Cardiac fibroblast (primary cell): ENCODE measurements around the gene CYP1A2.

Experiments
- DNase-seq, 2 donors: peaks; one replicate each; pipeline versions ENCODE4 v3.0.0 to v3.0.0-alpha.2; 2010; ENCODE audit warnings: low read depth in 2 of 2
- H3K4me3 ChIP-seq, 2 donors: replicated peaks in 1 of 2; 1 replicate in 1 of 2; 2 replicates in 1 of 2; pipeline ENCODE4 v1.5.1; 2011; ENCODE audit warnings: low read depth in 2 of 2, low read length in 2 of 2, mild to moderate bottlenecking in 2 of 2, moderate library complexity in 1 of 2
- TF ChIP-seq, protein P1 (sequence below): IDR thresholded peaks from one replicate; pipeline ENCODE4 v1.5.1; 2011; ENCODE audit warnings: low read depth, mild to moderate bottlenecking, low read length, inconsistent platforms

CYP1A2 gene, protein sequence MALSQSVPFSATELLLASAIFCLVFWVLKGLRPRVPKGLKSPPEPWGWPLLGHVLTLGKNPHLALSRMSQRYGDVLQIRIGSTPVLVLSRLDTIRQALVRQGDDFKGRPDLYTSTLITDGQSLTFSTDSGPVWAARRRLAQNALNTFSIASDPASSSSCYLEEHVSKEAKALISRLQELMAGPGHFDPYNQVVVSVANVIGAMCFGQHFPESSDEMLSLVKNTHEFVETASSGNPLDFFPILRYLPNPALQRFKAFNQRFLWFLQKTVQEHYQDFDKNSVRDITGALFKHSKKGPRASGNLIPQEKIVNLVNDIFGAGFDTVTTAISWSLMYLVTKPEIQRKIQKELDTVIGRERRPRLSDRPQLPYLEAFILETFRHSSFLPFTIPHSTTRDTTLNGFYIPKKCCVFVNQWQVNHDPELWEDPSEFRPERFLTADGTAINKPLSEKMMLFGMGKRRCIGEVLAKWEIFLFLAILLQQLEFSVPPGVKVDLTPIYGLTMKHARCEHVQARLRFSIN

DNA sequence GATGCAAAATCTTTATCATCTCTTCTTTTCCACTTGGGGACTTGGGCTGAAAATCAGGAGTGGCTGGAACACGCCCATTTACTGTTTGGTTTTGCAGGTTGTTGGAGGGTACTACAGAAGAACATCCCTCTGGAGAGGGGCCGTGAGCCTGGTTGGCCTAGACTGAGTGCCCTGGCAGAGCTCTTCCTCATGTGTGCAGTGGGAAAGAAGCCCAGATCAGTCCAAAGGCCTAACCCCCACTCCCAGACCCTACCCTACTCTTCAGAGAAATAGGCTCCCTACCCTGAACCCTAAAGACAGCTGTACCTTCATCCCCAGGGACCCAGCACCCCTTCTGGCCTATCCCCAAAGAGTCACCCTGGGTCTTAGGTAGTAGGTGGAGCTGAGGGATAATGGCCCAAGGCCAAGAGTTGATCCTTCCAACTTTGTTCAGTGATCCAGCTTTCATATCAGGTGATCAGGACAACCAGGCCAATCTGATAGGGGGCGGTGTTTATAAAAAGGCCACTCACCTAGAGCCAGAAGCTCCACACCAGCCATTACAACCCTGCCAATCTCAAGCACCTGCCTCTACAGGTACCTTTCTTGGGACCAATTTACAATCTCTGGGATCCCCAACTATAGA lies at the start of gene CYP1A2:
CYP1A2 (plus strand) TSS at position 524 of the 625 bp plus-strand sequence. CDS start 894 bp downstream, outside the sequence.
- DNase-seq: no peak
- H3K4me3 ChIP-seq: no peak within 1 kb of the TSS
- TF ChIP-seq, protein P1, sequence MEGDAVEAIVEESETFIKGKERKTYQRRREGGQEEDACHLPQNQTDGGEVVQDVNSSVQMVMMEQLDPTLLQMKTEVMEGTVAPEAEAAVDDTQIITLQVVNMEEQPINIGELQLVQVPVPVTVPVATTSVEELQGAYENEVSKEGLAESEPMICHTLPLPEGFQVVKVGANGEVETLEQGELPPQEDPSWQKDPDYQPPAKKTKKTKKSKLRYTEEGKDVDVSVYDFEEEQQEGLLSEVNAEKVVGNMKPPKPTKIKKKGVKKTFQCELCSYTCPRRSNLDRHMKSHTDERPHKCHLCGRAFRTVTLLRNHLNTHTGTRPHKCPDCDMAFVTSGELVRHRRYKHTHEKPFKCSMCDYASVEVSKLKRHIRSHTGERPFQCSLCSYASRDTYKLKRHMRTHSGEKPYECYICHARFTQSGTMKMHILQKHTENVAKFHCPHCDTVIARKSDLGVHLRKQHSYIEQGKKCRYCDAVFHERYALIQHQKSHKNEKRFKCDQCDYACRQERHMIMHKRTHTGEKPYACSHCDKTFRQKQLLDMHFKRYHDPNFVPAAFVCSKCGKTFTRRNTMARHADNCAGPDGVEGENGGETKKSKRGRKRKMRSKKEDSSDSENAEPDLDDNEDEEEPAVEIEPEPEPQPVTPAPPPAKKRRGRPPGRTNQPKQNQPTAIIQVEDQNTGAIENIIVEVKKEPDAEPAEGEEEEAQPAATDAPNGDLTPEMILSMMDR: no peak

DNA sequence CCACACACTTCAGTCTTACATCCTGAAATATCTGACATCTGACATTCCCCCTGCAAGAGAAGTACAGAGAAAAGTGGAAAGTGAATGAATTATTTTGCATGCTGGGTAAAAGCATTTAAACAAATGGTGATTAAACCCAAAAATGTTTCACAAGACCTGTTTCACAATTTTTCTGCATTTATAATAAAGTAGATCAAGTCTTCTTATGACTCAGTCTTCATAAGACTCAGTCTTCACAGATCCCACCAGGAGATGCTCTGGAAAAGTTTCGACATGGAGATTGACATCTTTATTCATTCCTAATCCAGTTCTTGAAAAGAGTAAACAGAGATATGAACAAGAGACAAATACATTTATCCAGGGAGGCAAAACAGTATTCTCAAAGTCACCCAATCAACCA lies 39.6 kb upstream of the CYP1A2 start:
- DNase-seq: peak; percentile 7 to 32
- no peak overlapping the region for H3K4me3 ChIP-seq
- TF ChIP-seq, protein P1: no peak

DNA sequence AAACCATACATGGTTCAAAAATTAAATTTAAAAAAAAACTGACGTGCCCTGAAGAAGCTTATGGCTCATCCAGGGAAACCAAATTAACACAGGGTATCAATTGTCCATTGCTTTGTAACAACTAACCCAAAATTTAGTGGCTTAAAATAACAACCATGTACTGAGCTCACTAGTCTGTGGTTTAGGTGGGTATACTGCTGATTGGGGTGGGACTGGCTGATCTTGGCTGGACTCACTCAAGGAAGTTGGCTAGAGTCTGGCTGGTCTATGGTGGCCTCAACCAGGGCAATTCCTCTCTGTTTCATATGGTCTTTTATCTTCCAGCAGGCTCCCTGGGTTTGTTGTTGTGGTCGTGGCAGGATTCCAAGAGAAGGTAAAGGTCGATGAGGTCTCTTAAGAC lies 38.8 kb upstream of the CYP1A2 start:
- TF ChIP-seq, protein P1: no peak
- no peak overlapping the region for H3K4me3 ChIP-seq
- no peak for DNase-seq

DNA sequence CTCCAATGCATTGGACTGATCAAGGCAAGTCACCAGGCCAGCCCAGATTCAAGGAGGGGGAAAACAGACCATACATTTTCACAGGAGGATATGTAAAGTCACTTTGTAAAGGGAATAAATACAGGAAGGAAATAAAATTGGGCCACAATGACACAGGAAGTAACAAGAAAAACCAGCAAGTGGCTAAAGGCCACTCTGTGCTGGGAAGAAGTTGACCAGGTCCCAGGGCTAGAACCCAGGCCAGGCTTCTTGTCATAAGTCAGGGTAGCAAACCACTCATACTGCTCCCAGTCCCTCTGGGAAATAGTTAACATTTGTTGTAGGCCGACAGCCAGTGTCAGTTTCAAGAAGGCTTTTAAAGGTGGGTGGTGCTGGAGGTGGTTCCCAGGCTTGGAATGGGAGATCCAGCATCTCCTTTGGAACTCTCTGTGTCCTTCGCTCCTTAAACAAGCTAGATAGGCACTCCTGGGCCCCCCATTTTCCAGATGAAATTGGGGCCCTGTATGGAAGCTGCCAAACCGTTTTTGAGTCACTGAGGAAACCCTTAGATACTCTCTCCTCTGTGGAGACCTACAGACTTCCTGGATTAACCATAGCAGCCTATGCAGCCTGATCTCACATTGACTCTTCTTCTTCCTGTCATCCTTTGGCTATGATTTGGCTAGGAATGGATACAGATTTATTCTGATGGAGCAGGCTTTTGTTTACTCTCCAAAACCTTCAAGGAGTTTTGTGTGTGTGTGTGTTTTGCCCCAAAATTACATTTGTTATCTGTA lies 38.1 kb upstream of the CYP1A2 start:
- TF ChIP-seq, protein P1: no peak
- no peak for DNase-seq
- no peak overlapping the region for H3K4me3 ChIP-seq

DNA sequence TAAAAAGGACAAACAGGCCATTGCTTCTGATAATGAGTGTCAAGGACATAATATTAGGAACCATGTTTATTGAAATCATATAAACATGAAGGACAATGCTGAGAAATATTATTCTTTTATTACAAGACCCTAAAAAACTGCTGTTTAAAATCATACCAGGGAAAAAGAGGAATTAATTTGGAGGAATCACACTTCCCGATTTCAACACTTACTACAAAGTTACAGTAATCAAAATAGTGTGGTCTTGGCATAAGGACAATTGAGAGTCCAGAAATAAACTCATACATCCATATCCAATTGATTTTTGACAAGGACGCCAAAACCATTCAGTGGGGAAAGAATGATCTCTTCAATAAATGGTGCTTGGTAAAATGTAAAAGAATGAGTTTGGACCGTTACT lies 36.3 kb upstream of the CYP1A2 start:
- TF ChIP-seq, protein P1: no peak
- no peak overlapping the region for H3K4me3 ChIP-seq
- DNase-seq: no peak

DNA sequence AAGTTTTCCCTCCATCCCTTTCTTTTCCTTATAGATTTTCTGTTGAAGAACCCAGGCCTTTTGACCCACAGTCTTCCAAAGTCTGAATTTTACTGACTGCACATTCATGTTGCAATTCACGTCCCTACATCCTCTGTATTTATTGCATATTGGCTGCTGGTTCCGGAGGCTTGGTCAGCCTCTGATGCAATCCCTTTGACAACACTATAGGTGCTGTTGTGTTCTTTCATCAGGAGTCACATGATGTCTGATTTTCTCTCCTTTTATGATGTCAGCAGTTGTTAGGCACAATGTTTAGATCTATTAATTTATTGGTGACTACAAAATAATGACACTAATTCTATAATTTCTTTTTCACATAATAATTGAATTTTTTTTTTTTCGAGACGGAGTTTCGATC lies 32.0 kb upstream of the CYP1A2 start:
- no peak overlapping the region for H3K4me3 ChIP-seq
- no peak for DNase-seq
- TF ChIP-seq, protein P1: no peak
